H1 (cell line): Measurements from ENCODE around the gene SAMM50. TPM values are rescaled to one million over a fixed set of nuclear protein-coding genes. Genes with fewer than 3 reads are reported as not detected.

Experiments used
- CTCF ChIA-PET: fragments of 300-600 bp; sonication (Branson Sonifier 250); formaldehyde crosslinking; loops from one replicate; lab custom pipeline; 2021; ENCODE audit not compliant: partially characterized antibody; lab: Charles Lee
- POLR2A ChIA-PET: fragments of 300-600 bp; sonication (Branson Sonifier 250); formaldehyde crosslinking; loops from one replicate; lab custom pipeline; 2021; ENCODE audit warnings: inconsistent platforms; ENCODE audit not compliant: partially characterized antibody; lab: Charles Lee
- DNase-seq, 2 experiments: peaks; one replicate each; pipeline versions ENCODE4 v3.0.0 to v3.0.0-alpha.2; 2010 to 2022; ENCODE audit warnings: low spot score in 2 of 2, low read depth in 1 of 2, mixed read lengths in 1 of 2
- FAIRE-seq: peaks from 2 replicates; lab custom pipeline; 2011; peaks lifted over from hg19 to GRCh38; lab: Jason Lieb, UNC
- H2AFZ ChIP-seq: 2 replicates; pipeline ENCODE4 v1.8.1; 2012; ENCODE audit warnings: low read length, inconsistent platforms
- H2AK5ac ChIP-seq: 2 replicates; pipeline ENCODE4 v1.6.1; 2013; ENCODE audit warnings: low read depth, low read length
- H2BK120ac ChIP-seq: replicated peaks from 2 replicates; pipeline ENCODE3; 2013; ENCODE audit warnings: low read depth, low read length, inconsistent platforms
- H2BK12ac ChIP-seq: 2 replicates; pipeline ENCODE4 v1.6.1; 2013; ENCODE audit warnings: low read depth, low read length
- H2BK15ac ChIP-seq: 2 replicates; pipeline ENCODE4 v1.6.1; 2013; ENCODE audit warnings: low read length
- H2BK20ac ChIP-seq: 2 replicates; pipeline ENCODE4 v1.6.1; 2013; ENCODE audit warnings: low read length
- H2BK5ac ChIP-seq: 2 replicates; pipeline ENCODE4 v1.6.1; 2013; ENCODE audit warnings: low read depth, low read length
- H3K14ac ChIP-seq: 2 replicates; pipeline ENCODE4 v1.6.1; 2013; ENCODE audit warnings: inconsistent platforms; ENCODE audit not compliant: insufficient read length
- H3K18ac ChIP-seq: 2 replicates; pipeline ENCODE4 v1.6.1; 2013; ENCODE audit warnings: low read length; ENCODE audit errors: extremely low read depth
- H3K23ac ChIP-seq: 2 replicates; pipeline ENCODE4 v1.6.1; 2013; ENCODE audit warnings: inconsistent platforms; ENCODE audit not compliant: insufficient read length
- H3K23me2 ChIP-seq: 2 replicates; pipeline ENCODE4 v1.6.1; 2013; ENCODE audit warnings: low read depth, low read length
- H3K27ac ChIP-seq: 2 replicates; pipeline ENCODE4 v1.6.1; 2011; ENCODE audit warnings: low read depth, low read length, inconsistent platforms
- H3K27me3 ChIP-seq, 4 experiments: replicated peaks in 1 of 4; 1 replicate in 1 of 4; 2 replicates in 3 of 4; pipeline versions ENCODE4 v1.6.1 to v1.8.1; 2011 to 2013; ENCODE audit warnings: low read length in 3 of 4, mild to moderate bottlenecking in 3 of 4, inconsistent platforms in 2 of 4, mixed read lengths in 2 of 4, moderate library complexity in 1 of 4; ENCODE audit not compliant: control insufficient read depth in 3 of 4, insufficient read depth in 3 of 4; ENCODE audit errors: extremely low read depth in 1 of 4
- H3K36me3 ChIP-seq, 4 experiments: 2 replicates each; pipeline versions ENCODE4 v1.6.1 to v1.8.1; 2011 to 2013; ENCODE audit warnings: mild to moderate bottlenecking in 4 of 4, low read length in 3 of 4, moderate library complexity in 2 of 4, control low read depth in 1 of 4, inconsistent platforms in 1 of 4; ENCODE audit not compliant: insufficient read depth in 4 of 4, control insufficient read depth in 2 of 4
- H3K4ac ChIP-seq: replicated peaks from 2 replicates; pipeline ENCODE3; 2013; ENCODE audit warnings: low read length, low read depth, mixed read lengths, inconsistent platforms; ENCODE audit not compliant: insufficient read length
- H3K4me1 ChIP-seq, 4 experiments: replicated peaks in 1 of 4; 1 replicate in 1 of 4; 2 replicates in 3 of 4; pipeline versions ENCODE4 v1.6.1 to v1.8.1; 2011 to 2013; ENCODE audit warnings: low read length in 3 of 4, inconsistent platforms in 2 of 4, mixed read lengths in 1 of 4; ENCODE audit not compliant: insufficient read depth in 4 of 4, control insufficient read depth in 3 of 4
- H3K4me2 ChIP-seq, 2 experiments: 2 replicates each; pipeline versions ENCODE4 v1.6.1 to v1.8.1; 2011 to 2013; ENCODE audit warnings: low read depth in 2 of 2, low read length in 2 of 2, control low read depth in 1 of 2, inconsistent platforms in 1 of 2, mild to moderate bottlenecking in 1 of 2; ENCODE audit not compliant: insufficient read depth in 1 of 2
- H3K4me3 ChIP-seq, 4 experiments: fragments of 200-600, 300-600 bp in 1 of 4; sonication (generic), shearing (Covaris generic), sonication (Bioruptor Twin) in 1 of 4; 2 replicates each; pipeline versions ENCODE4 v1.5.1 to v1.8.1; 2011 to 2016; ENCODE audit warnings: low read length in 4 of 4, low read depth in 3 of 4, control low read depth in 2 of 4, inconsistent platforms in 2 of 4, mild to moderate bottlenecking in 2 of 4, mixed read lengths in 1 of 4, moderate library complexity in 1 of 4; ENCODE audit not compliant: insufficient read depth in 2 of 4; ENCODE audit errors: extremely low read depth in 1 of 4
- H3K56ac ChIP-seq: replicated peaks from 2 replicates; pipeline ENCODE3; 2013; ENCODE audit warnings: low read depth, mild to moderate bottlenecking, mixed read lengths, low read length, inconsistent platforms; ENCODE audit not compliant: insufficient read length
- H3K79me1 ChIP-seq: 2 replicates; pipeline ENCODE4 v1.6.1; 2013; ENCODE audit warnings: low read depth, low read length, control low read depth
- H3K79me2 ChIP-seq, 2 experiments: 2 replicates each; pipeline versions ENCODE4 v1.6.1 to v1.8.1; 2012 to 2013; ENCODE audit warnings: low read length in 2 of 2, mild to moderate bottlenecking in 2 of 2, inconsistent platforms in 1 of 2; ENCODE audit not compliant: insufficient read depth in 2 of 2, control insufficient read depth in 1 of 2
- H3K9ac ChIP-seq, 4 experiments: replicated peaks in 1 of 4; 1 replicate in 1 of 4; 2 replicates in 3 of 4; pipeline versions ENCODE4 v1.6.1 to v1.8.1; 2011 to 2013; ENCODE audit warnings: low read depth in 3 of 4, low read length in 3 of 4, control low read depth in 2 of 4, mild to moderate bottlenecking in 2 of 4, moderate library complexity in 2 of 4, inconsistent platforms in 1 of 4; ENCODE audit errors: extremely low read depth in 1 of 4
- H3K9me3 ChIP-seq, 2 experiments: 2 replicates each; pipeline versions ENCODE4 v1.6.1 to v1.8.1; 2012 to 2013; ENCODE audit warnings: mild to moderate bottlenecking in 2 of 2, moderate library complexity in 2 of 2, control low read depth in 1 of 2, inconsistent platforms in 1 of 2, low read depth in 1 of 2, low read length in 1 of 2, mixed read lengths in 1 of 2; ENCODE audit not compliant: insufficient read depth in 2 of 2
- H4K20me1 ChIP-seq, 2 experiments: replicated peaks in 1 of 2; 2 replicates each; pipeline versions ENCODE3 to v1.8.1; 2011 to 2013; ENCODE audit warnings: inconsistent platforms in 2 of 2, low read length in 2 of 2, mild to moderate bottlenecking in 1 of 2; ENCODE audit not compliant: insufficient read depth in 2 of 2, control insufficient read depth in 1 of 2
- H4K5ac ChIP-seq: 2 replicates; pipeline ENCODE4 v1.6.1; 2013; ENCODE audit warnings: low read length, low read depth, mixed read lengths, inconsistent platforms; ENCODE audit not compliant: insufficient read length
- H4K8ac ChIP-seq: 2 replicates; pipeline ENCODE4 v1.8.0; 2013; ENCODE audit warnings: mild to moderate bottlenecking, moderate library complexity, low read length, inconsistent platforms; ENCODE audit not compliant: insufficient read depth; ENCODE audit errors: extremely low read depth
- H4K91ac ChIP-seq: replicated peaks from 2 replicates; pipeline ENCODE3; 2013; ENCODE audit warnings: low read length, mixed read lengths, inconsistent platforms; ENCODE audit not compliant: insufficient read length
- HDAC2 ChIP-seq, 2 experiments: fragments of 300-600 bp in 1 of 2; sonication (generic) in 1 of 2; IDR thresholded peaks; 2 replicates each; pipeline ENCODE4 v1.6.1; 2011 to 2012; ENCODE audit warnings: low read depth in 2 of 2, low read length in 2 of 2, mild to moderate bottlenecking in 2 of 2, moderate library complexity in 2 of 2, borderline replicate concordance in 1 of 2, inconsistent platforms in 1 of 2
- RBBP5 ChIP-seq: IDR thresholded peaks from 2 replicates; pipeline ENCODE4 v1.7.1; 2012; ENCODE audit warnings: low read depth, mild to moderate bottlenecking, inconsistent platforms, low read length, moderate library complexity, borderline replicate concordance
- WGBS, 2 experiments: shearing (Covaris generic) in 1 of 2; methylation state at CpG; one replicate each; pipeline versions ENCODE4 v1.1.6 to v1.1.7; 2013 to 2015; ENCODE audit warnings: low lambda C conversion rate in 2 of 2, mixed read lengths in 2 of 2, inconsistent platforms in 1 of 2, low coverage in 1 of 2, missing lambda C conversion rate in 1 of 2; ENCODE audit not compliant: insufficient replicate concordance in 2 of 2, insufficient coverage in 1 of 2, insufficient read length in 1 of 2; ENCODE audit errors: extremely low coverage in 1 of 2, missing lambda C conversion rate in 1 of 2; 5-methylcytosine and 5-hydroxymethylcytosine counted together
- polyA plus RNA-seq, 7 experiments: library from polyadenylated mRNA; depleted of rRNA in 3 of 7; stranded (reverse) in 5 of 7; unstranded in 2 of 7; fragments of >200 nt in 5 of 7; fragments of 200-250 nt in 2 of 7; gene quantifications; 1 replicate in 5 of 7; 2 replicates in 1 of 7; 4 replicates in 1 of 7; pipeline versions ENCODE4 v1.2.1 to v1.2.3, GENCODE V29; 2011 to 2013; ENCODE audit warnings: missing spikeins in 2 of 7, mixed read lengths in 2 of 7
- total RNA-seq: library from RNA; stranded (reverse); fragmentation: NEBNext Ultra II Directional; extraction: Animal tissue kit (Norgen Biotek cat#: 25700); gene quantifications from 2 replicates; pipeline ENCODE4 v1.2.1, GENCODE V29; 2021

SAMM50 gene
- total and polyA plus RNA-seq, 2 of the 8 experiments (the other 6 are each of a cell fraction or from before 2014, with no cell fraction given): 45.4 to 70.3 TPM

DNA sequence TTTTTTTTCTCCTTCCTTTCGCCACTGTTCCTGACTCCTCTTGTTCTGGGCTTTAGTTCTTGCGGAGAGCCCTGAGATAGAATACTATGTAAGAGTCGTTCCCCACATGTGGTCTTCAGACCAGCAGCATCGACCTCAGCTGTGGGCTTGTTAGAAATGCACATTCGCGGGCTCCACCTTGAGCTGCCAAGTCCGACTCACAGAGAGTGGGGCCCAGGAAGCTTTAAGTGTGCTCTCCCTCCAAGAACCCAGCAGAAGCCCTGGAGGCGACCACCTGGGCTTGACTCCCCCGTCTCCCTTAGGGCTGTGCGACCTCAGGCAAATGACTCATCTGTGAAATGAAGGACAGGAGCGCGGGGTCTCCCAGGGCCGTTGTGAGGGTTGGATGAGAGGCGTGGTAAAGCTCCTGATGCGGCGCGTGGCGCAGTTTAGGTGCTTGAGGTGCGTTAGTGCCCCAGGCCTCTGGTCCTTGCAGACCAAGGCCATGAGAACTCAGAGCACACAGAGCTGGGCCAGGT is 18.8 kb downstream of the SAMM50 start:
- Histone ChIP-seq H2BK12ac (no peak overlapping the region), H3K4me1 (no peaks in the 10 kb centered on the region), H2BK15ac (no peak overlapping the region), H3K4me3 (no peak overlapping the region), H3K23me2 (no peaks in the 10 kb centered on the region), H3K14ac (no peak overlapping the region), H3K79me2 (no peaks in the 10 kb centered on the region), H4K20me1 (peaks cover 0 to 8% of the 10 kb centered on the region in 2 experiments), H3K56ac (no peak overlapping the region), H3K27ac (no peak overlapping the region), H2BK120ac (no peak overlapping the region), H3K36me3 (peaks cover 11 to 50% (median 38%) of the 10 kb centered on the region in 4 experiments; a peak in 6 of 8 replicates), H3K9me3 (no peaks in the 10 kb centered on the region), H2BK5ac (no peak overlapping the region), H4K8ac (no peak overlapping the region), H3K27me3 (no peaks in the 10 kb centered on the region), H3K79me1 (no peaks in the 10 kb centered on the region), H2BK20ac (no peak overlapping the region), H3K23ac (no peak overlapping the region), H2AFZ (no peak overlapping the region), H2AK5ac (no peak overlapping the region), H4K5ac (no peak overlapping the region), H3K4ac (no peak overlapping the region), H3K9ac (no peak overlapping the region), H4K91ac (no peak overlapping the region), H3K4me2 (no peak overlapping the region), H3K18ac (no peak overlapping the region)
- CTCF ChIA-PET: interaction anchor here (0.8 to 3.7 kb wide), 4 partner anchors 9 to 654 kb away, joined by 3 to 13 read pairs (median 6); no protein-coding TSS in a partner anchor
- FAIRE-seq (no peak), DNase-seq (no peak)
- POLR2A ChIA-PET: no interaction called here
- WGBS, 2 experiments: 89% methylated on average over 19 of the region's 19 CpGs; no CpG with 5 or more reads in 1 of the 2 experiments
- no peak for TF ChIP-seq HDAC2 (IDR thresholded peaks at IDR 0.05; ENCODE audit: borderline replicate concordance in 1 of 2, low read depth in 2 of 2, low read length in 2 of 2)
- no peak for TF ChIP-seq RBBP5
